ENCODE data around the gene ZNF189.
A peak's percentile ranks its signal among the peaks of the same experiment; 100 is the strongest.
"Not testable (repeated sequence)": the region's sequence is repeated elsewhere in the genome, so short reads cannot be mapped to it uniquely, and the experiment has no call there.

ZNF189 gene

DNA sequence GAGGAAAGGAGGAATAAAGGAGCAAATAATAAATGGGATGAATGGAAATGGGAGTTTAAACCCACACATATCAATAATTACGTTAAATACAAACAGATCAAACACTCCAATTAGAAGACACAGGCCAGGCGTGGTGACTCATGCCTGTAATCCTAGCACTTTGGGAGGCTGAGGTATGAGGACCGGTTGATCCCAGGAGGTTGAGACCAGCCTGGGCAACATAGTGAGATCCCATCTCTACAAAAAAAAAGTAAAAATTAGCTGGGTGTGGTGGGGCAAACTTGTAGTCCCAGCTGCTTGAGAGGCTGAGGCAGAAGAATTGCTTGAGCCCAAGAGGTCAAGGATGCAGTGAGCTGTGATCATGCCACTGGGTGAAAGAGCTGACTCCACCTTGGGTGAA is 17.5 kb upstream of the ZNF189 start:
- no peak for DNase-seq

DNA sequence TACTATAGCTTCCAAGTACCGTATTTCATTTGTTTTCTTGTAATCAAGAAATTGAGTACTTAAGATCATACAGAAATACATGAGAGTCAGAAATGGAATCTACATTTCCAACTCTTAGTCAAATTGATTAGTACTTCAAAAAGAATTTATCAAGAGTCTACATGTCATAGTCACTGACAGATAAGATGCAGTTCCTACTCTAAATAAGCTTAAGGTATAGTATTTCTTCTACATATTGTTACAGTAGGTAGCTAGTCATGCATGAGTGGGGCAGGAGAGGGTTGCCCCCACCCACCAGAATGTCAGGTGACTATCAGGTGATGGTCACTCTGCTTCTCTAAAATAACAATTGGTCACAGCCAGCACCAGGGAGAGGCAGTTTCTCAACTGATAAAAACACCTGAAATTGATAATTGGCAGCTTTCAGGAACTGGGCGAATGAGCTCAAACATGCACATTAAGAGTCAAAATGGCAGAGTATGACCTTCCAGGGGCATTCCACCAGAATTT is 16.8 kb upstream of the ZNF189 start:
- no peak for DNase-seq

DNA sequence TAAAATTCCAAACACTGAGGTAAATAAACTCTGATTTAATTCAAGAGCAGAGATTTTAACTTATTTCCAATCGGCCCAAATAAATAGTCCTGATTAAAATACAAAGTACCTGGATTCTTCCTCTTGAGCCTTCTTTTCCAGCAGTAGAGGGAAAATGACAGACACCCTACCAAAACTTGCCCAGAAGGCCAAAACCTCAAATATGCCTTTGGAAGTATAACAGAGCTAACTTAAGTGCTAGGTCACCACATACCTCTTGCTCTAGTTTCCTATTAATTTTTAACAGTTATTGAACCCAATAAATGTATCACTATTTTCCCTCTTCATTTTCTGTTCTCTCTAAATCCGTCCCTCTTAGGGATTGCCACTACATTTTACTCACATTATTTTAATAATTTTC is 15.3 kb upstream of the ZNF189 start:
- no peak for DNase-seq

DNA sequence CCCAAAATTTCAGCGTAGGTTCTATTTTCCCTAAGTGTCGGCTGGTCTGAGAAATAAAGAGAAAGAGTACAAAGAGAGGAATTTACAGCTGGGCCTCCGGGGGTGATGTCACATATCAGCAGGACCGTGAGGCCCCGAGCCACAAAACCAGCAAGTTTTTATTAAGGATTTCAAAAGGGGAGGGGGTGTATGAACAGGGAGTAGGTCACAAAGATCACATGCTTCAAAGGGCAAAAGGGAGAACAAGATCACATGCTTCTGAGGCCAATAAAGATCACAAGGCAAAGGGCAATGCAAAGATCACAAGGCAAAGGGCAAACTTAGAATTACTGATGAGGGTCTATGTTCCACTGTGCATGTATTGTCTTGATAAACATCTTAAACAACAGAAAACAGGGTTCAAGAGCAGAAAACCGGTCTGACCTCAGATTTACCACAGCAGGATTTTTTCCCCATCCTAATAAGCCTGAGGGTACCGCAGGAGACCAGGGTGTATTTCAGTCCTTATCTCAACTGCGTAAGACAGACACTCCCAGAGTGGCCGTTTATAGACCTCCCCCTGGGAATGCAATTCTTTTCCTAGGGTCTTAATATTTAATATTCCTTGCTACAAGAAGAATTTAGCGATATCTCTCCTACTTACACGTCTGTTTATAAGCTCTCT is 13.6 kb upstream of the ZNF189 start, which contains the start of gene BAAT:
Gene BAAT, minus strand, starts transcription at position 134 of the 664 bp plus-strand sequence. CDS start 13,602 bp downstream, outside the sequence.
- DNase-seq: not testable (repeated sequence)

DNA sequence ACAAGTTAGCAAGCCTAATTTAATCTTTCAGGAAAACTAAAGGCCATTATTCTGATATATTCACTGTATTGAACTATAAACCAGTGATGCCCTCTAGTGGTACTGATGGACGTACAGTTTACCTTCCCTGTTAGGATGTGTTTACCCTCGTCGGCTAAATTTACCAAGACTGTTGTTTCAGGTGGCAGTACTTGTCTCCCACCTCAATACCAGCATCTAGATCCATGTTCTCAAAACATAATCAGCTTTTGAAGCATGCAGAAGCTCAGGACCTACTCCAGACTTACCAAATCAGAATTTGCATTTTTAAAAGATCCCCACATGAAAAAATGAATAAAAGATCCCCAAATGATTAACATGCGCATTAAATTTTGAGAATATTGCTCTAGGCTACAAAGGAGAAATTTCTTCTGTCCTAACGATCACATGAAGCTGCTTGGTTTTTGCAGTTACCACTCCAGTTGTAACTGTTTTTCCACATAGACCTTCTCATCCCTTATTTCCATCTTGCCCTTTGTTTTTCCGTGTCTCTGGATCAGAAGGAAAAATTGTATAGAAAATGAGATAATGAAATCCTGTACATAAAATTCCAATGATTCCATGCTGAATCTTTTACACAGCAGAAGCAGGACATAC is 10.7 kb upstream of the ZNF189 start:
- DNase-seq: peak; percentile 52

DNA sequence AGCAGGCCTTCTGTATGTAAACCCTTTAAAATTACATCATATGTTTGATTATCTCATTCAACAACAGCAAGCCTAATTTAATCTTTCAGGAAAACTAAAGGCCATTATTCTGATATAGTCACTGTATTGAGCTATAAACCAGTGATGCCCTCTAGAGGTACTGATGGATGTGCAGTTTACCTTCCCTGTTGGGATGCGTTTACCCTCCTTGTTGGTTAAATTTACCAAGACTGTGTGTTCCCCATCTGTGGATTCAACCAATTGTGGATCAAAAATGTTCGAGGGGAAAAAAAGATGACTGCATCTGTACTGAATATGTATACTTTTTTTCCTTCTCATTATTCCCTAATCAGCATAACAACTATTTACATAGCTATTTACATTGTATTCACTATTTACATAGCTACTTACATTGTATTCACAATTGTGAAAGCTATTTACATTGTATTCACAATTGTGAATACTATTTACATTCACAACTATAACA is 10.1 kb upstream of the ZNF189 start:
- DNase-seq: peak; percentile 30

DNA sequence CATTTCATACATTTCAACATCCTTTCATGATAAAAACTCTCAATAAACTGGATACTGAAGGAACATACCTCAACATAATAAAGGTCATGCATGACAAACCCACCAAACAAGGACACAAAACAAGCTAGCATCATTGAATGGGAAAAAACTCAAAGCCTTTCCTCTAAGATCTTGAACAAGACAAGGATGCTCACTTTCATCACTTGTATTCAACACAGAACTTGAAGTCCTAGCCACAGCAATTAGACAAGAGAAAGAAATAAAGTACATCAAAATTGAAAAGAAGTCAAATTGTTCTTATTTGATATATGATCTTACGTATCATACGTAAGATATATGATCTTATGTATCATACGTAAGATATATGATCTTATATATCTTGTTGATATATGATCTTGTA is 5.5 kb upstream of the ZNF189 start:
- no peak for DNase-seq

DNA sequence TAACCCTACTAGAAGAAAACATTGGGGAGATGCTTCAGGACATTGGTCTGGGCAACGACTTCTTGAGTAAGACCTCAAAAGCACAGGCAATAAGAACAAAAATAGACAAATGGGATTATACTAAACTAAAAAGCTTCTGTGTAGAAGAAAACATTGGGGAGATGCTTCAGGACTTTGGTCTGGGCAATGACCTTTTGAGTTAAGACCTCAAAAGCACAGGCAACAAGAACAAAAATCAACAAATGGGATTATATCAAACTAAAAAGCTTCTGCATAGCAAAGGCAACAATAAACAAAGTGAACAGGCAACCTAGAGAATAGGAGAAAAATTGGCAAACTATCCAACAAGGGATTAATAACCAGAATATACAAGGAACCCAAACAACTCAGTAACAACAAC is 4.0 kb upstream of the ZNF189 start:
- no peak for DNase-seq

DNA sequence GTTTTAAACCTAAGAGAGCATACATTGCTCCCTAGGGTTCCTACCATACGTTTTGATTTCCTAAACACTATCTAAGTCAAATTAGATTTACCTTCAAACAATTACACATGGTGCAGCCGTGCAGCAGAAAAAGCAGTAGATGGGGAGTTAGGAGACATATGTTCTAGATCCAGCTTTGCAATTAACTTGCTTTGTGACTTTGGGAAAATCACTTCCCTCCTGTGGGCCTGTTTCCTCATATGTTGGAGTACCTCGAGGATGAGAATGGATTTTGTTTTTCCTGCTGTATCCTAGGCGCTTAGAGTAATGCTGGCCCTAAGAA is 944 bp upstream of the ZNF189 start:
- DNase-seq: no peak

DNA sequence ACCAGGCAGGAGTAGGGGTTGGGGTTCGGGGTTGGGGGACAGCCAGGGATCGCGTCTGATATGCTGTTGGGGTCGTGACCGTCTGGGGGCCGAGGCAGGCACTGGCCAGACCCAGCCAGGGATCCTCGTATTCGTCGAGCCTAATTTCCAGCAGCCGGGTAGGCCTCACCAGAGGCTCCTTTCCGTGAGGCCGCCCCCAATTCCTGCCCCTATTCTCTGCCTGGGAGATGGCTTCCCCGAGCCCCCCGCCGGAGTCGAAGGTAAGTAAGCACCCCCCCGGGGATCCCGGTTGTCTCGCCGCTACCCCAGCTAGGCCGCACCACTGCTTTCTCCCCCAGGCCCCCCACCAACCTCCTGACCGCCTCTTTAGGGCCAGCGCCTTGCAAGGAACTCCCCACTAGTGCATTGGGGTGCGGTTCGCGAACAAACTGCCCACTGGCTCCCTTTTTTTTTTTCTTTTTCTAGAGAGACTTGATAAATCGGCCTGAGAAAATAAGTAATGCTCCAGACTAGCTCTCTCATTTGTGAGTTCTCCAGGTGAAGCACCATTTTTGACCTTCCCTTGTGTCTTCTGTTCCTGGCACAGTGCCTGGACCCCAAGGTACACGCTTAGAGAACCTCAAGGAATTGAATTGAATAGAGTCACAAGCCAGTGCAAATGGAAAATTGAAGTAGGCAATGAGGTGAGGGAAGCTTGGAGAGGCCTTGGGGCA is 435 bp downstream of the ZNF189 start:
- peak; percentile 51 for DNase-seq

DNA sequence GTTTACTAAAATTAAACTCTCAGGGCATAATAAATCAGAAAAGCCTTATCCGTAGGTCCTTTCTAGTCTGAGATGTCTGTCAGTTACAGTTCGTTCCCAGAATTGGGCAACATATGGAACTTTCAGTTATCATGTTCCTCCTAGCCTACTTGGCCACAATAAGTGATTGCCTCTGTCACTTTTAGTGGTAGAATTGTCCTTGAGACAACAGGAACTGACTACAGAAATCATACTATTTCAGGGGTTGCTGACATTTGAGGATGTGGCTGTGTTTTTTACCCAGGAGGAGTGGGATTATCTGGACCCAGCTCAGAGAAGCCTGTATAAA is 956 bp downstream of the ZNF189 start:
- DNase-seq: no peak

DNA sequence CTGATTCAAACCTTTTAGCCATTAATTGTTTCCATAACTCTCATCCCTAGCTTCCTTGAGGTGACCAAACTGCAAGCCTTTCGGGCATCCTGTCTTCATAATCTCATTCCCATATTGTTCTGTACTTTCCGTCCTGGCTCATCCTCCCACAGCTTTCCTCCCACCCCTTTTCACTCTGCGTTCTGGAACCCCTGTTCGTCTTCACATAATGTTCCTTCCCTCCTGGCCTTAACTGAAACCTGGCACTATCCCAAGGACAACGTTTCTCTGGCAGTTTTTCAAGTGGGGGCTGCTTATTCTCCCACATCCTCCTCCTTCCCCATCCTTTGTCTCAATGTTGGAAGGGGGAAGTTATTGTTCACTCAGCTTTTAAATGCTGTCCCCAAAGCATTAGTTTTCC is 1.5 kb downstream of the ZNF189 start:
- no peak for DNase-seq

DNA sequence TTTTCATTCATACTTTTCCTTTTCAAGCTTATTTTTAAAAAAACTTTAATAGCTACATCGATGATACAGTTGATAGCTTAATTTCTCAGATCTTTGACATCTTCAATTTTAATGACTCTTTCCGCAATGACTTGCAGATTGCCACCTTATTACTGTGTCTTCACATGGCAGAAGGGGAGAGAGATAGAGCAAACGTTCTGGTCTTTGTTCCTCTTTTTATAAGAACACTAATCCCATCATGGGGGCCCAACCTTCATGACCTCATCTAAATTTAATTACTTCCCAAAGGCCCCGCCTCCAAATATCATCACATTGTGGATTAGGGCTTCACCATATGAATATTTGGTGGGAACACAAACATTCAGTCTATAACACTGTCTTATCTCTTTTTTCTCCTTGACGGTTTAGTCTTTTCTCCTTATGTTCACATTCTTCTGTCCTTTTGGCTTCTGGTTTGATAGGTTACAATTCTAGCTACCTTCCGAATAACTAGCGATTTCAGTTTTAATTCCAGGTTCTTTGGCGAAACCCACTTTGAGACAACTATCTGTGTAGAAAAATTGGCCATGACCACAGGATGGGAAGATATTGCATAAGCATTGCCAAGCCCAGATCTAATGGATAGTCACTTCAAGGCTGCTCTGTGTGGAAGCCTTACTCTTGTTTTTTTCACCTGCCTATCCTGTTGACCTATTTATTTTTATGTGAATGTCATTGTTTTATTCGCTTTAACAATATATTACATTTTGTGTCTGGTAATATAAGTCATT is 5.0 kb downstream of the ZNF189 start:
- DNase-seq: no peak

DNA sequence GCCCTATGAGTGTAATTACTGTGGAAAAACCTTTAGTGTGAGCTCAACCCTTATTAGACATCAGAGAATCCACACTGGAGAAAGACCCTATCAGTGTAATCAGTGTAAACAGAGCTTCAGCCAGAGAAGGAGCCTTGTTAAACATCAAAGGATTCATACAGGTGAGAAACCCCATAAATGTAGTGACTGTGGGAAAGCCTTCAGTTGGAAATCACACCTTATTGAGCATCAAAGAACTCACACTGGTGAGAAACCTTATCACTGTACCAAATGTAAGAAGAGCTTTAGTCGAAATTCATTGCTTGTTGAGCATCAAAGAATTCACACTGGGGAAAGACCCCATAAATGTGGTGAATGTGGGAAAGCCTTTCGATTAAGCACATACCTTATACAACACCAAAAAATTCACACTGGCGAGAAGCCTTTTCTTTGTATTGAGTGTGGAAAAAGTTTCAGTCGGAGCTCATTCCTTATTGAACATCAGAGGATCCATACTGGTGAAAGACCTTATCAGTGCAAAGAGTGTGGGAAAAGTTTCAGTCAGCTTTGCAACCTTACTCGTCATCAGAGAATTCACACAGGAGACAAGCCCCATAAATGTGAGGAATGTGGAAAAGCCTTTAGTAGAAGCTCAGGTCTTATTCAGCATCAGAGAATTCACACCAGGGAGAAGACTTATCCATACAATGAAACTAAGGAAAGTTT is 9.9 kb downstream of the ZNF189 start:
- no peak for DNase-seq

DNA sequence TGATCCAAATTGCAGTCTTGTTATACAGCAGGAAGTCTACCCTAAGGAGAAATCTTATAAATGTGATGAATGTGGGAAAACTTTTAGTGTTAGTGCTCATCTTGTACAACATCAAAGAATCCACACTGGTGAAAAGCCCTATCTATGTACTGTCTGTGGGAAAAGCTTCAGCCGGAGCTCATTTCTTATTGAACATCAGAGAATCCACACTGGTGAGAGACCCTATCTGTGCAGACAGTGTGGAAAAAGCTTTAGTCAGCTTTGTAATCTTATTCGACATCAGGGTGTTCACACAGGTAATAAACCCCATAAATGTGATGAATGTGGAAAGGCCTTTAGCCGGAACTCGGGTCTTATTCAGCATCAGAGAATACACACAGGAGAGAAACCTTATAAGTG is 10.4 kb downstream of the ZNF189 start:
- DNase-seq: no peak

DNA sequence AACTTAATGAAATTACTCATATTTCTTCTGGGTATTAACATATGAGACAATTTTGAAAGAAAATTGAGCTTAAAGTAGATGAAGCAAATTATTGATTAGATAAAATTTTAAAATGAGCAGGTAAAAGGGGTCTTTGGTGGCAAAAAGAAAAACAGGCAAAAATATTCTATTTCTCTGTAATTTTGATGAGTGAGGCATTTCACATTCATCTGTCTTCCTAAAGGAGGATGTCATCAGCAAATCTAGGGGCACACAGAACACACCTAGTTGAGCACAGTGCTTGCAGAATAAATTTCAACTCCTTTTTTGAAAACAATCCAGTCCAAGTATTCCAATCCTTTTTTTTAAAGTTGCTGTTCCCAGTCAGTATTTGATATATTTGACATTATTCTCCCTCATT is 16.2 kb downstream of the ZNF189 start:
- DNase-seq: no peak

DNA sequence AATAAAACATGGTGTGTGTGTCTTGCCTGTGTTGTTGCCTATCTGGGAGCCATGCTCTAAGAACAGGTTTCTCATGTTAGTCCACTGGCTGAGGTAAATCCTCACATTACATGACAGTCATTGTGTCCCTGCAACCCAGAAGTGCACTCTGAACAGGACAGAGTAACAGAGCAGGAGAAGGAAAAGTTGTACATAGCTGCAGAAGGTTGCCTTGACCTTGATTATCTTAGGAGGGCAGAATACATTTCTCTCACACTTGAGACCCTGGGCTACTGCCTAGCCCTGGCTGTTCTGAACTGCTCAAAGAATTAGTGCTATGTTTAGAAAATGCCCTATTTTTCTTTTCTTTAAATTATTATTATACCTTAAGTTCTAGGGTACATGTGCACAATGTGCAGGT is 16.9 kb downstream of the ZNF189 start:
- DNase-seq: no peak

DNA sequence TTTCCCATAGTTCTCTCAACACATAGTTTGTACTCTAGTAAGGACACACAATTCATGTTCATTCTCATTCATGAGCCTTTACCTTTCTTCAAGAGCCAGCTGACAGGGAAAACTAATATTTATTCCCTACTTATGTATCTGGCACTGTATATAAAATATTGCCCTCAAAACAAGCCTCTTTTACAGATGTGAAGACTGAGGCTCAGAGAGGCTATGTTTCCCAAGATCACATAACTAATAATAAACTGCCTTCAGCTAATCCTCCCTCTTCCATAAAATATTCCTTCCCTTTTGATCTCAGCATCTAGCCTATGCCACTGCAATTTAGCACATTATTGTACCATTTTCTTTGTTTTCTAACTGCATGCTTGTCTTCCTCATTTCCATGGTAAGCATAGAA is 18.7 kb downstream of the ZNF189 start:
- DNase-seq: no peak

DNA sequence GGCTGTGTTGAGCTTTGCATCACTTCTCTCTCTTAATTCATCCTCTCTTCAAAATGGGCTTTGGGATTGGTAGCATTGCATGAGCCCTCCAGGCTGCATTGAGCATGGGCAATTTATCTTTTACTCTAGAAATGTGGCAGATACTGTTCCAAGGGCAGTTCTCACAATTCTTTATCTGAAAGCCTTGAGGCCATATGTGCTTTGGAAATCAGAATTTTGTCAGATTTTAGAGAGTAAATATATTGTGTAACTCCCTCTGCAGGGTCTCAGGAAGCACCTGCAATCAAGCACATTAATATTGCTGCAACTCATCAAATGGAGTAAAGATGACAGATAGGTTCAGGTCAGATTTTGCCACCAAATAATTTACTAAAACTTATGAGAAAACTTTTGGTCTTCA is 19.3 kb downstream of the ZNF189 start:
- no peak for DNase-seq

DNA sequence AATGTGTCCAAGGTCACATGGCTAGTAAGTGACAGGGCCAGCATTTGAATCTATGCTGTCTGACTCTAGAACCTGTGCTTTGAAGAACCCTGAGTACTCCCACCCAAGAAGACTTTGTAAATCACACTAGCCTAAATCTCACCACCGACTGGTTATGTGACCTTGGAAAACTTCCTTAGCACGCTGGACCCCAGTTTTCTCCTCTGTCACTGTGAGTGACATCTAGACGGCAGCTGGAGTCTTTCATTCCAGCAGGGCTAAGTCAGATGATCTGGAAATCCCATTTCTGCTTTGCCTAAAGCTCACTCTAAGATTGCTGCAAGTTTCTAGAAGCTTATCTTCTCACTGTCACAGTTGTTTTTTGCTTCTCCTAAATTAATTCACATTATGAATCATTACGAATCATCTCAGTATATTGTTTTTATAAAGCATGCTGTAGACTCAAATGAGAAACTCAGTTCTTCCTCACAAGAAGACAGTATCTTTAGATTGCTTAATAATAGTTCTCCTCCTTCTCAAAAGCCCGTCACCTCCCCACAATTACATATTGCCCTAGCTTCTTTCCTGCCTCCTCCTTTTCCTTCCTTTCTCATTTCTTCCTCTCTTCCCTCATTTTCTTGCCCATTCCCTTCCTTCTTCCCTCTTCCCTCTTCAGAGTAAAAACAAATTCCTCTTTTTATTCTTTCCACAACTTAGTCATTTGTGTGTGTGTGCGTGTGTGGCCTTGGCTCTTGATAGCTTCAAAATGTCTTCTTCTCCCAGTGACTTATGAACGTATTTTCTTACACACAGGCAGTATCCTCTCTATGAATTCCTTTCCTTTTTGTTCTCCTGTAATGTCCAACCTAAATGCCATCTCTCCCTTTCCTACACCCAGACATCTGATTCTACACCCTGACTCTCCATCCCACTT is 20.1 kb downstream of the ZNF189 start:
- no peak for DNase-seq

DNA sequence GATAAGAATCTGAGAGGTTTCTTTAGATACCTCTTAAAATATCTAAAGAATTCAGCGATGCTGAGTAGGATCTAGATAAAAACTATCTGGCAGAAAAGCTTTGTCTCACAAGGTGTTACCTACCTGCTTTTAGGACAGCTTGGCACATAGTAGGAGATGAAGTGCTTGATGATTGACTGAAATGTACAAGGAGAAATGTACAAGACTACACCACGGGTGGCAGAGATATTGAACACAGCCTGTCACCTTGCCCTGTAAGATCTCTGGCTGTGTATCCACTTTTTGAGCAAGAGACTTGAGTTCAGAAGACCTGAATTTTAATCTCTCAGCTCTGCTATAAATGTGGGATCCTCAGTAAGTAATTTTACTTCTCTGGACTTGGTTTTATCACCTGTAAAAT is 21.2 kb downstream of the ZNF189 start:
- DNase-seq: no peak

DNA sequence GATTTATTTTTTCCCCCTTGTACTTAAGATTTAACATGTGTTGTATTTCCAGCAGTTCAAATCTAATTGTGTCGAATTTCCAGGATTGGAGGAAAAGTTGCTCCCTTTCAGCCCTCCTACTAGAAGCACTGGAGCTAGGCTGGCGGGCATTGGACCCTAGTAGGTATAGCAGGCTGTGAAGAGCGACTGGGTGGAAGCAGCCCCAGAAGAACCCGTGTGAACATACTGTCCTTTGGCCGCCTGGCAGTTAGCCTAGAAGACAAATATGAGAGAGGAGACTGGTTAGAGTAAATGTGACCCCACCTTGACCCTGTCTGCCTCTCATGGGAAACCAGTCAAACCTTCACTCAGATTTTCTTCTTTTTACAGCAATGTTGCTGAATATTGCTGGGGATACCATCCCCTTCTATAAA is 23.0 kb downstream of the ZNF189 start:
- no peak for DNase-seq

Data from midbrain (tissue), 1 donor.